K562 (cell line): ENCODE data around the gene PTPRT. TPM values are rescaled to one million over a fixed set of nuclear protein-coding genes. Genes with fewer than 3 reads are reported as not detected.
A peak's percentile ranks its signal among the peaks of the same experiment; 100 is the strongest.

Experiments used
- ATAC-seq: fragments of 200-7000 bp; cut with Tn5 transposase; 3 replicates; pipeline ENCODE4 v1.9.1; 2020; ENCODE audit warnings: moderate library complexity
- BruUV-seq: library from RNA; stranded (reverse); fragments of 400-500 nt; replicated peaks from 2 replicates; lab custom pipeline; 2021; lab: Mats Ljungman, UMichigan
- CTCF ChIA-PET: fragments of 300-600 bp; formaldehyde crosslinking; extraction: SDS; loops from one replicate; lab custom pipeline; 2021; ENCODE audit warnings: low intra/inter-chr PET ratio; lab: Yijun Ruan, JAX
- POLR2A ChIA-PET: fragments of 300-600, 350-650 bp; sonication (Branson Sonifier 250); formaldehyde crosslinking; extraction: SDS; loops from one replicate; lab custom pipeline; 2021; ENCODE audit warnings: antibody characterized with exemption, inconsistent platforms; lab: Yijun Ruan, JAX
- DNase-seq, 4 experiments: peaks; one replicate each; pipeline versions ENCODE4 v3.0.0 to v3.0.0-alpha.2; 2011 to 2018; ENCODE audit warnings: low spot score in 3 of 4, mixed read lengths in 3 of 4; ENCODE audit errors: extremely low read depth in 1 of 4
- FAIRE-seq: peaks from 2 replicates; lab custom pipeline; 2011; peaks lifted over from hg19 to GRCh38; lab: Jason Lieb, UNC
- H2AFZ ChIP-seq: 2 replicates; pipeline ENCODE4 v1.6.0; 2011; ENCODE audit warnings: low read depth, low read length, control low read depth, inconsistent platforms
- H3K27ac ChIP-seq: fragments of 200-600 bp; 3 replicates; pipeline ENCODE4 v1.8.0; 2011; ENCODE audit warnings: low read depth, mild to moderate bottlenecking, control low read depth, inconsistent platforms, low read length, moderate library complexity, mixed read lengths; ENCODE audit errors: extremely low read depth
- H3K27me3 ChIP-seq, 2 experiments: fragments of 300-600 bp in 1 of 2; 2 replicates in 1 of 2; 3 replicates in 1 of 2; pipeline versions ENCODE4 v1.6.0 to v1.8.0; 2011; ENCODE audit warnings: inconsistent platforms in 2 of 2, low read length in 2 of 2, mild to moderate bottlenecking in 1 of 2, mixed read lengths in 1 of 2, moderate library complexity in 1 of 2; ENCODE audit not compliant: control insufficient read depth in 2 of 2, insufficient read depth in 2 of 2
- H3K36me3 ChIP-seq: fragments of 300-600 bp; 3 replicates; pipeline ENCODE4 v1.8.0; 2011; ENCODE audit warnings: mild to moderate bottlenecking, low read length, inconsistent platforms; ENCODE audit not compliant: control insufficient read depth, insufficient read depth
- H3K4me1 ChIP-seq, 2 experiments: fragments of 200-600 bp in 1 of 2; replicated peaks in 1 of 2; 2 replicates in 1 of 2; 3 replicates in 1 of 2; pipeline versions ENCODE4 v1.5.1 to v1.8.0; 2011; ENCODE audit warnings: inconsistent platforms in 2 of 2, low read length in 2 of 2, mild to moderate bottlenecking in 1 of 2, mixed read lengths in 1 of 2, moderate library complexity in 1 of 2; ENCODE audit not compliant: control insufficient read depth in 2 of 2, insufficient read depth in 2 of 2
- H3K4me2 ChIP-seq: 2 replicates; pipeline ENCODE4 v1.6.1; 2011; ENCODE audit warnings: low read length, control low read depth, inconsistent platforms, mixed read lengths; ENCODE audit not compliant: insufficient read depth
- H3K4me3 ChIP-seq: fragments of 200-600 bp; sonication (generic), shearing (Covaris generic); 2 replicates; pipeline ENCODE4 v1.5.1; 2016; ENCODE audit warnings: control low read depth, inconsistent platforms
- H3K79me2 ChIP-seq: fragments of 200-600 bp; 3 replicates; pipeline ENCODE4 v1.8.0; 2011; ENCODE audit warnings: low read length, inconsistent platforms; ENCODE audit not compliant: control insufficient read depth, insufficient read depth
- H3K9ac ChIP-seq, 2 experiments: 2 replicates each; pipeline versions ENCODE4 v1.6.0 to v1.6.1; 2011; ENCODE audit warnings: low read depth in 2 of 2, low read length in 2 of 2, control low read depth in 1 of 2, inconsistent platforms in 1 of 2, mild to moderate bottlenecking in 1 of 2, mixed read lengths in 1 of 2; ENCODE audit not compliant: insufficient read depth in 1 of 2
- H3K9me1 ChIP-seq: one replicate; pipeline ENCODE4 v1.6.0; 2011; ENCODE audit warnings: inconsistent platforms, mild to moderate bottlenecking, low read length, moderate library complexity; ENCODE audit not compliant: control insufficient read depth, insufficient read depth
- H3K9me3 ChIP-seq: replicated peaks from 2 replicates; pipeline ENCODE4 v1.5.1; 2011; ENCODE audit warnings: low read depth, low read length, inconsistent platforms; ENCODE audit not compliant: control insufficient read depth, insufficient read depth
- H4K20me1 ChIP-seq: replicated peaks from 2 replicates; pipeline ENCODE4 v1.6.1; 2011; ENCODE audit warnings: low read length, inconsistent platforms, mixed read lengths; ENCODE audit not compliant: control insufficient read depth, insufficient read depth
- CREB1 ChIP-seq, 2 experiments: sonication (generic) in 1 of 2; formaldehyde crosslinking in 1 of 2; IDR thresholded peaks; 2 replicates each; pipeline versions ENCODE4 v1.6.1 to v1.8.0; 2012 to 2022; ENCODE audit warnings: inconsistent platforms in 1 of 2, mild to moderate bottlenecking in 1 of 2, missing genetic modification reagents in 1 of 2, moderate library complexity in 1 of 2
- E2F8 ChIP-seq: fragments of 450-650 bp; IDR thresholded peaks from 2 replicates; pipeline ENCODE4 v1.7.1; 2018; ENCODE audit warnings: mild to moderate bottlenecking, low read depth; ENCODE audit not compliant: partially characterized antibody
- ESRRA ChIP-seq: fragments of 450-650 bp; IDR thresholded peaks from 2 replicates; pipeline ENCODE4 v1.6.1; 2014; ENCODE audit warnings: low read depth, mild to moderate bottlenecking, moderate library complexity, borderline replicate concordance
- MTA1 ChIP-seq: fragments of 450-650 bp; IDR thresholded peaks from 2 replicates; pipeline ENCODE4 v1.6.1; 2017; ENCODE audit warnings: borderline replicate concordance
- NFIX ChIP-seq: fragments of 250-450 bp; sonication (Bioruptor Pico); IDR thresholded peaks from 2 replicates; pipeline ENCODE4 v1.4.0; 2020; ENCODE audit warnings: low read depth, mild to moderate bottlenecking, moderate library complexity
- NR4A1 ChIP-seq, 2 experiments: fragments of 250-450 bp in 1 of 2; fragments of 450-650 bp in 1 of 2; sonication (Bioruptor Pico) in 1 of 2; IDR thresholded peaks; 2 replicates each; pipeline versions ENCODE4 v1.4.0 to v1.6.1; 2016 to 2020; ENCODE audit warnings: mild to moderate bottlenecking in 2 of 2, missing compliant biosample characterization in 1 of 2, missing genetic modification characterization in 1 of 2, moderate library complexity in 1 of 2
- PRPF4 ChIP-seq: fragments of 200-400 bp; formaldehyde crosslinking; IDR thresholded peaks from one replicate; pipeline ENCODE4 v1.6.1; 2017; ENCODE audit warnings: low read length, low read depth, mild to moderate bottlenecking; ENCODE audit not compliant: insufficient read depth, poor library complexity, severe bottlenecking
- RBM25 ChIP-seq: fragments of 200-400 bp; formaldehyde crosslinking; IDR thresholded peaks from 2 replicates; pipeline ENCODE4 v1.6.1; 2018; ENCODE audit warnings: low read length, low read depth, moderate library complexity; ENCODE audit not compliant: severe bottlenecking
- ZFP36 ChIP-seq: fragments of 150-350 bp; IDR thresholded peaks from 2 replicates; pipeline ENCODE4 v1.6.1; 2018; ENCODE audit warnings: low read length, low read depth; ENCODE audit not compliant: partially characterized antibody
- WGBS: fragments of 100-300 bp; shearing (Covaris generic); methylation state at CpG from one replicate; pipeline ENCODE4 v1.1.6; 2016; ENCODE audit warnings: low coverage, mixed read lengths; ENCODE audit not compliant: insufficient coverage; ENCODE audit errors: missing lambda C conversion rate; 5-methylcytosine and 5-hydroxymethylcytosine counted together
- in situ Hi-C: fragments of 300-500 bp; cut with MboI; formaldehyde crosslinking; loops from 4 replicates; pipeline ENCODE4 v1.15.0; 2018; ENCODE audit warnings: inconsistent platforms, mixed read lengths
- intact Hi-C: fragments of 100-400 bp; cut with micrococcal nuclease; formaldehyde crosslinking; loops from 2 replicates; pipeline ENCODE4 v1.14.2; 2022
- polyA plus RNA-seq, 8 experiments: library from polyadenylated mRNA; depleted of rRNA in 4 of 8; stranded (reverse) in 5 of 8; unstranded in 3 of 8; fragments of >200 nt; fragmentation: Nextera tagmentation in 2 of 8; fragmentation: Illumina TruSeq in 1 of 8; extraction: Ambion mirVana in 2 of 8; extraction: Trizol in 1 of 8; gene quantifications; 2 replicates each; pipeline versions ENCODE4 v1.2.1 to v1.2.3, GENCODE V29; 2011 to 2014; ENCODE audit warnings: inconsistent platforms in 1 of 8, missing spikeins in 1 of 8
- total RNA-seq, 7 experiments: library from RNA; depleted of rRNA in 6 of 7; stranded (reverse); fragments of >200 nt in 6 of 7; fragmentation: Illumina TruSeq in 2 of 7; extraction: Trizol in 2 of 7; gene quantifications; 2 replicates each; pipeline versions ENCODE4 v1.2.1 to v1.2.3, GENCODE V29; 2011 to 2021; ENCODE audit warnings: low replicate concordance in 1 of 7

PTPRT gene
- total and polyA plus RNA-seq, 9 of the 15 experiments (the other 6 are each of a cell fraction or from before 2014, with no cell fraction given), result not detected

- no peak for TF ChIP-seq CREB1 (IDR thresholded peaks at IDR 0.05)
- TF ChIP-seq CREB1 (CRISPR knock-in tag; IDR thresholded peaks at IDR 0.05), result no peak
- TF ChIP-seq NFIX (CRISPR knock-in tag), result no peak
- no peak for TF ChIP-seq PRPF4
- TF ChIP-seq, all 486 proteins: peak for 0
Measured at GRCh38 chr20:42112161-42112560, 1077.5 kb downstream of the PTPRT start (continued).

- H3K27me3 ChIP-seq, result peaks cover 0 to 19% of the 10 kb centered on the region in 2 experiments; a peak in 3 of 5 replicates
- H3K79me2 ChIP-seq, result no peaks in the 10 kb centered on the region
- no peaks in the 10 kb centered on the region for H3K4me1 ChIP-seq
- ChIA-PET CTCF (no interaction called here), POLR2A (no interaction called here)
- no peaks in the 10 kb centered on the region for H3K9me3 ChIP-seq
- no peaks in the 10 kb centered on the region for H3K36me3 ChIP-seq
- intact Hi-C loops (no loop called here), in situ Hi-C loops (no loop called here)
- 0% methylated on average over 1 of the region's 1 CpG for WGBS
- H3K9me1 ChIP-seq, result no peaks in the 10 kb centered on the region
- H3K27ac ChIP-seq, result no peak overlapping the region
- peak; percentile 89 for TF ChIP-seq ZFP36
- TF ChIP-seq E2F8, result no peak
- TF ChIP-seq MTA1, result no peak
- peak; percentile 70 for TF ChIP-seq RBM25
- no peak for TF ChIP-seq NR4A1 (CRISPR knock-in tag; IDR thresholded peaks at IDR 0.05)
- TF ChIP-seq NR4A1 (tag; IDR thresholded peaks at IDR 0.05), result no peak
- TF ChIP-seq ESRRA, result 0 out of 2 replicates have a peak, but pooled peaks have one; percentile 13
- H3K4me3 ChIP-seq, result no peak overlapping the region
- ATAC-seq, result no peak
- no peak for DNase-seq
- no peak for FAIRE-seq
- no peak overlapping the region for H2AFZ ChIP-seq
- BruUV-seq, result no TSS peak
- 0 out of 2 replicates have a peak, but pooled peaks cover 7% of the 10 kb centered on the region for H4K20me1 ChIP-seq
- H3K4me2 ChIP-seq, result no peak overlapping the region
- no peak overlapping the region for H3K9ac ChIP-seq
Measured at GRCh38 chr20:42111349-42111748, 1078.4 kb downstream of the PTPRT start.
